ENCODE results near the gene MKI67.
"Not testable (repeated sequence)": the region's sequence is repeated elsewhere in the genome, so short reads cannot be mapped to it uniquely, and the experiment has no call there.

MKI67 gene

GRCh38 chr10:128147669-128148068 lies 21.4 kb upstream of the MKI67 start:
- DNase-seq = no peak

- no peak for DNase-seq
Measured at GRCh38 chr10:128147064-128147463, 20.8 kb upstream of the MKI67 start.

- DNase-seq = no peak
Measured at GRCh38 chr10:128144547-128144946, 18.3 kb upstream of the MKI67 start.

DNA sequence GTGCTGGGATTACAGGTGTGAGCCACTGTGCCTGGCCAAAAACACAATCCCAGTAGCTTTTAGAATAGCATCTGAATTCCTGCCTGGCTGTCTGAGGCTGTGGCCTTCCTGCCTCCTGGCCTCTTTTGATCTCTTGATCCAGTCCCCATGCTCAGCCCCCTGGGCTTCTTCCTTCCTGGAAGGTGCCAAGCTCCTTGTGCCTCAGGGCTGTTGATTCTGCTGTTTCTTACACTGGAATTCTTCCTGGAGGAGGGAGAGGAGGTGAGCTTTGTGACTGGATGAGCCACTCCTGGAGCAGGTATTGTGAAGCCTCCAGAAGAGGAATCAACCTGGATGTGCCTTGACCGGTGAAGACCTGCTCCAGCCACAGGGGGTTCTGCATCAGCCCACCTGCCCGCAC lies 17.3 kb upstream of the MKI67 start:
- DNase-seq = no peak

DNA sequence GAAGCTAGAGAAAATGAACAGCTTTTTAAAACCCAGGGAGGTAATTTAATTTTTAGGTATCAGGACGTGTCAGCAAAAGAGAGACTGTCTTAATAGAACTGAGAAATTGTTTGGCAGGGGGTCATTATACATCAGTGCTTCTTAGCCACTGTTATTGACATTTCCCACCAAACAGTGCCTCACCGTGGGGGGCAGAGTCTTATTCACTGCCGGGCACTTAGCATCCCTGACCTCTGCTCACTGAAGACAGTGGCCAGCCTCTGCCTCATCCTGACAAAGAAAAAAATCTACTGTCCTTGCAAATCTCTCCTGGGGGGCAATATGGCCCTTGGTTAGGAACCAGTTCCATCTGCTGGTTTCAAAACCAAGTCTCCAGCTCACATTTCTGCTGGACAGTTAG lies 14.2 kb upstream of the MKI67 start:
- no peak for DNase-seq

DNA sequence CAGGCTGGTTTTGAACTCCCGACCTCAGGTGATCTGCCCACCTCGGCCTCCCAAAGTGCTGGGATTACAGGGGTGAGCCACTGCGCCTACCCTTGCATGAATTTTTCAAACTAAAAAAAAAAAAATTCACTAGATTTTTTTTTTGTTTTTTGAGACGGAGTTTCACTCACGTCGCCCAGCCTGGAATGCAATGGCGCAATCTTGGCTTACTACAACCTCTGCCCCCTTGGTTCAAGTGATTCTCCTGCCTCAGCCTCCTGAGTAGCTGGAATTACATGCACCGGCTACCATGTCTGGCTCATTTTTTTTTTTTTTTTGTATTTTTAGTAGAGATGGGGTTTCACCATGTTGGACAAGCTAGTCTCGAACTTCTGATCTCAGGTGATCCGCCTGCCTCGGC lies 12.2 kb upstream of the MKI67 start:
- DNase-seq = not testable (repeated sequence)

DNA sequence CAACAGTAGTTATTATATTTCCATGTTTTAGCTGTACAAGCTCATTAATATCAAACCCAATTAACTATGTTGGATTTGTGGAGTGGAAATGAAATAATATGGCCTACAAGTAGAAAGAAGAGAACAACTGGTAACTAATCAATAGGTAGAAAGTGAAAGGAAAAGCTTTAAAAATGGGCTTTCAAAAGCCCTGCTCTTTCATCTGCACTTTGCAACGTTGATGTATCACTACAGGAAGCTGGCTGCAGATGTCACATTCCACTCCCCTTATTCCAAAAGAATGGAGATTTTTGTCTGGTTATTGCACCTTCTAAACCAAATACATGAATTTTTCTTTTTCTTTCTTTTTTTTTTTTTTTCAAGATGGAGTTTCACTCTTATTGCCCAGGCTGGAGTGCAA lies 11.7 kb upstream of the MKI67 start:
- DNase-seq = no peak

DNA sequence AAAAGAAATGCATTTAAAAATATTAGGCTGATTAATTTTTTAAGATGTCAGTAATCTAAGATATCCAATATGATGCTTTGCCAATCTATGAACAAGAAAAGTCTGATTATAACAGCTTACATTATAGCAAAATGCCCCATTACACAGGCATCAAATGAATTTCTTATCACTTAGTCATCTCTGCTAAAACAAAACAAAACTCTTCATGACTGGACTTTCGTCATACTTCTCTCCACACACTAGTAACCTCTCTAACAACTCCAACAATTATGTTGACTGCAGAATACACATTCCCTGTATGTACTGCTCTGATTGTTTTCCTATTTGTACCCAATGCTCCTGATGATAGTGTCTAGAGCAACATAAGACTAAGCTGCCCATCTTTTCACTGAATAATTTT lies 3.8 kb upstream of the MKI67 start:
- no peak for DNase-seq

- DNase-seq = no peak
Measured at GRCh38 chr10:128128582-128128981, 2.4 kb upstream of the MKI67 start.

GRCh38 chr10:128125416-128125943 lies 743 bp downstream of the MKI67 start:
- no peak for DNase-seq

- DNase-seq = no peak
Measured at GRCh38 chr10:128124813-128125403, 1.3 kb downstream of the MKI67 start.

DNA sequence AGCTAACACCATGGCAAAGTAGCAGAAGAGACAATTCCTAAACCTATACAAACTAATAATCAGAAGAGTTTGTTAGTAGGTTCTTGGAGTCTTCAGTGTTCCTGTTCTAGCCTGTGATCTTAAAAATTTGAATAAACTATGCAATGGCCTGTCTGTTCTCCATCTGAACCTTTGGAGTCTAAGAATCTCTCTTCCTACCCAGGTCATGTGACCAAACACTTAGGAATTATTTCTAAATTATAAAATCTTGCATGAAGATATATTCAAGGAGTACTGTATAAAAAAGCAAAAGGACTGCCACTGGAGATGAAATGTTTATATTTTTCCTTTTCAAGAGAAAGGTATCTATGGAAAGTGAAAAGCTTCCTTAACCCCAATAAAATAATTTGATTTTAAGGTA lies 2.4 kb downstream of the MKI67 start:
- DNase-seq = no peak

DNA sequence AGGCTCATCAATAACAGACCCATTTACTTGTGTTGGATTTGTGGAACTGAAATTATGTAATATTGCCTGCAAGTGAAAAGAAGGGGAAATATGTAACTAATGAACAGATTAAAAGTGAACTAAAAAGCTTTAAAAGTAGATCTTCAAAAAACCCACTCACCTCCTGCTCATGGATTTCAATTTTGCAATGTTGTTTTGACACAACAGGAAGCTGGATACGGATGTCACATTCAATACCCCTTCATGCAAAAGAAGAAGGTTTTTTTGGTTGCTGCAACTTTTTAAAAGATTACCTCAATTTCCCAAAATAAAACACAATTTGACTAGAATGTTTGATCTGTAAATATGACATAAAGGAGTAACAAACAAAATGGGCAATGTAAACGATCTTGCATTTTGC lies 3.3 kb downstream of the MKI67 start:
- no peak for DNase-seq

DNA sequence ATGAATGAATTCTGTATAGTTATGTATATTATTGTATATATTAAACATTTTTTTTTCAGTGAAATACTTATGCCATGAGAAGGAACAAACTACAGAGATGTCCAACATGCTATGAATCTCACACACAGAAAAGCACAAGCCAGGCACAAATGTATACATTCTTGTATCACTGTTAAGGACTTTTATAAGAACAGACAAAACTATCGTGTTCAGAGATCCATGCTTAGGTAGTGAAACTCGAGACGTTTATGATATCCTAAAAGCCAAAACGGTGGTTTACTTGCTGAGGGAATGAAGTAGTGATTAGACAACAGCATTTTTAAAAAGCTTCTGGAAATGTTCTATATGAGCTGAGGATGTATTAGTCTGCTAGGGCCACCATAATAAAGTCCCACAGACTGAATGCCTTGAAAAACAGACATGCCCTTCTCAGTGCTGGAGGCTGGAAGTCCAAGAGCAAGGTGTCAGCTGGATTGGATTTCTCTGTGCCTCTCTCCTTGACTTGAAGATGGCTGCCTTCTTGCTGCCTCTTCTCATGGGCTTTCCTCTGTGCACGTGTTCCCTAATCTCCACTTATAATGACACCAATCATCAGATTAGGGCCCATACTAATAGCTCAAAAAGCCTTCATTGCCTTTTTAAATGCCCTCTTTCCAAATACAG lies 4.3 kb downstream of the MKI67 start:
- DNase-seq = no peak

- DNase-seq = no peak
Measured at GRCh38 chr10:128116851-128117615, 9.2 kb downstream of the MKI67 start.

DNA sequence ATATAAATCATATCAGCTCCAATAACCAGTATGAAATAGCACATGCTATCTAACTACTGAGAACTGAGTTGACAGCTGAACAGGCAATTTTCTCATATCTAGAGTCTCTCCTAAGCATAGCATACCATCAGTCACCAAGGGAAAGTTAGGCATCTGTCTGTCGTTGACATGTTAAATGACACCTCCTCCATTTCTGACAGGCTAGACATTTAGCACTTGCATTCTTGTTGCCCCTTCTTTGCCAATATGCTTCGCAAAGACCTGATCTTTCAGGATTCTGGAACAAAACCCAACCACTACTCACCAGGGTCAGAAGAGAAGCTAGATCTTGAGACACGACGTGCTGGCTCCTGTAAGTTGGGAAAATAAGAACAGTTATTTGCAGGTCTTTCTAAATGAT lies 10.0 kb downstream of the MKI67 start:
- no peak for DNase-seq

DNA sequence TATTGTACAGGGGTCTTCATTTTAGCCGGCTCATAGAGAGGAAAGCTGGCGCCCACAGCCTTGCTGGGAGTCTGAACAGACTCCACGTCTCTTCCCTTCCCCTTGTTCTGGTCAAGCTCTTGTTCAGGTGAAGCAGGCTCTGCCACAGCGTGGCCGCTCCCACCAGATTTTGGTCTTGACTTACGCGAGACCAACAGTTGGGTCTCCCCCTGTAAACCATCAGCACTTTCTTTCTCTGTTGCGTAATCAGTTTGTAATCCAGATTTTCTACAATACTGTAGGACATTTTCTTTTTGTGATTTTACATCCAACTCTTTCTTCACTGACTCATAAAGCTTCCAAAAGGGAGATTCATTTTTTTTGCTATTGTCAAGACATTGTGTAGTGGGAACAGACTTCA lies 10.9 kb downstream of the MKI67 start:
- DNase-seq = no peak

DNA sequence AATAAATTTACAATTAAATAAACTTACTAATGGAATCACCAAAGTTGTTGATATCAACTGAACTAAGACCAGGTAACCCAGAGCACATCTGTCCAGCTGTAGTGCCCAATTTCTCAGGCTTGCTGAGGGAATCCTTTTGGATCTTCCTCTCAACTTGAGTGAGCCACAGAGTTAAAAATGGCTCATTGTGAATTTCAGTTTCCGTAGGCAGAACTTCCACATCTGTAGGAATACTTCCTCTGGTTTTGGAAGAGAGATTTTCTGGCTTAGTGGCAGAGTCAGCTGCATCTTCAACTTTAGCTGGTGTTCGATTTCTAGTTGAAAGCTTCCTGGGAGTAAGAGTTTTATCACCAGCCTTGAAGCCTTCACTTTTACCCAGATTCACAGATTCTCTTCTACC lies 11.3 kb downstream of the MKI67 start:
- DNase-seq = no peak

DNA sequence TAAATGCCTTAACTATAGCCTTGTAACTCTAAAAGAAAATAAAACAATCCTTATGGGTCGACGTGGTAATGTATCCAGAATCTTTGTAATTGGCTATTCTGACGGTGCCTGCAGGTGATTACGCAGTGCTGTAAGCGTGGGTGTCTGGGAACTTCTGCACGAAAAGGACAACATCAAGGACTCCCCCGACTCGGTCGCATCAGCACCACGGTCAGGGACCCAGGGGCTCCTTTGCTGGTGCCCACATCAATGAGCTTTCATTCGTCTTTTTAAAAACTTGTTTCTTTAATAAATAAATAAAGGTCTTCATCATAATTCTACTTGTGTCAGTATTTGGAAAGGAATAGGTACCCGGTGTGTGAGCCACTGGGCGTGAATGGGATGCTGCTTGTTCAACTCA lies 13.2 kb downstream of the MKI67 start:
- DNase-seq = no peak

- no peak for DNase-seq
Measured at GRCh38 chr10:128111696-128112095, 14.5 kb downstream of the MKI67 start.

DNA sequence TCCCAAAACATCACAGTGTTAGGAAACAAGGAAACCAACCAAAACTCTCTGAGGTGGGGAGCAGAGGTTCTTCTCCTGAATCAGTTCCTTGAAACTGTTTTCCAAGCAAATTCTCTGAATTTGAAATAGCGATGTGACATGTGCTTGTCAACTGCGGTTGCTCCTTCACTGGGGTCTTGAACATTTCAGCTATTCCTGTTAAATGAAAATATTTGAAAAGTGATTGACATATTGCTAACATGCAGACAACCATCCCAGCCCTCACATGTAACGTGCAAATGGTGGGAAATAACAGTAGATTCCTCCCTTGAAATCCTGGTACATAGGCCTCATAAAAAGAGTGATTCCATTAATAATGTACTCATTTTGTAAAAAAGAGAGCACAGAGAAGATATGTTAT lies 15.9 kb downstream of the MKI67 start:
- DNase-seq = no peak

DNA sequence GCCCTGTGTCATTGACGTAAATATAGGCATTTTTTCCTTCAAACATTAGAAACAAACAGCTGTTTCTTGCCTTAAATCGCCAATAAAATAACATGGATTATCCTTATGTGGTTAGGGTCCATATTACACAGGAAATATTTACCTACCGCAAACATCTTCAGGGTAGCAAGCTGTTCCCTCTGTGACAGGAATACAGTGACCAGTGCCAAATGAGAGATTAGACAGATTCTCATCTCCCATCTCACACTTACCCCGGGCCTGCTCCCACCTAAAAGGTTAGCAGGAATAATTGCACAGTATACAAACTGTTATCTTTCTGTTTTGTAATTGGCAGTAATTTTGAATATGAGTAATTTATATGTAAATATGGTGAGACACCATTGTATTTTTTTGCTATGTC lies 16.5 kb downstream of the MKI67 start:
- DNase-seq = no peak

- no peak for DNase-seq
Measured at GRCh38 chr10:128105383-128105782, 20.8 kb downstream of the MKI67 start.

DNA sequence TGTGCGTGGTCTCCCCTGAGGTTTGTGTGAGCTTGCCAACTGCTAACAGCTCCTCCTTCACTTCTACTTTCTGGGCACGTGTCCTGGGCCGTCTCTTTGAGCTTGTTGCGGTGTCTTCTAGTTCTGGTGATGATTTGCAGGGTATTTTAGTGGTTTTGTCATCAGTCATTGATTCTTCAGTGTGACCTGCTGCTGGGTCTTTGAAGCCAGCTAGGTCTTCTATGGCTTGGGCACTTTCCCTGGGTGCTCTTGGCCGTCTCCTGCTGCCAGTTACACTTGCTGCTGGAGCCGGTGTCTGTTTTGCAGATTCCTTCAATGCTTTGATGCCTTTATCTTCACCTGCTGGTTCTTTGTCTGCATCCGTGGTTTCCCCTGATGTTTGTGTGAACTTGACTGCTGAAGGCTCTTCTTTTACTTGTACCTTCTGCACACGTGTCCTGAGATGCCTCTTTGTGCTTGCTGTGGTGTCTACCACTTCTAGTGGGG lies 23.0 kb downstream of the MKI67 start:
- no peak for DNase-seq

All from activated effector memory CD4-positive, alpha-beta T cell treated with Interleukin-2 at 50 U/mL for 16 hours (primary cell).